Measurements from ENCODE around the gene EFCAB6. TPM values are rescaled to one million over a fixed set of nuclear protein-coding genes. Genes with fewer than 3 reads are reported as not detected.

Gene EFCAB6
- total RNA-seq, 2 donors from 2014 or later, result 3.3 to 10.5 TPM

DNA sequence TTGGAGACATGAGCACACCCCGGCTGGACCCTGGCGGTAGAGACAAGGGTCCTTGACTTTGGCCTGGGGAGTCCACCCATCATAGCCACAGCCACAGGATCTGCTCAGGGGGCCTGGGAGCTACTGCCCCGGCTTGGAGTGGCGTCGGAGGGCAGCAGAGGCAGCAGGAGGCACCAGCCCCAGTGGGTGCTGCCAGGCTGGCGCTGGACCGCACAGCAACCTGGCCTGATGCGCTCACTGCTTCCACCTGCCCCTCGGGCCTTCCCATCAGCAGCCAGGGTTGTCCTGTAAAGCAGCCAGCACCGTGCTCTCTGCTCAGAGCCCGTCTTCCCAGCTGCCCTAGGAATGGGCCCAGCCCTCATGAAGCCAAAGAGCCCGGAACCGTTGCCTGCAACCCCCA lies 28.3 kb upstream of the EFCAB6 start:
- TF ChIP-seq POLR2A (IDR thresholded peaks at IDR 0.05), result no peak
- TF ChIP-seq POLR2AphosphoS5 (IDR thresholded peaks at IDR 0.05), result no peak
- TF ChIP-seq, protein P1, sequence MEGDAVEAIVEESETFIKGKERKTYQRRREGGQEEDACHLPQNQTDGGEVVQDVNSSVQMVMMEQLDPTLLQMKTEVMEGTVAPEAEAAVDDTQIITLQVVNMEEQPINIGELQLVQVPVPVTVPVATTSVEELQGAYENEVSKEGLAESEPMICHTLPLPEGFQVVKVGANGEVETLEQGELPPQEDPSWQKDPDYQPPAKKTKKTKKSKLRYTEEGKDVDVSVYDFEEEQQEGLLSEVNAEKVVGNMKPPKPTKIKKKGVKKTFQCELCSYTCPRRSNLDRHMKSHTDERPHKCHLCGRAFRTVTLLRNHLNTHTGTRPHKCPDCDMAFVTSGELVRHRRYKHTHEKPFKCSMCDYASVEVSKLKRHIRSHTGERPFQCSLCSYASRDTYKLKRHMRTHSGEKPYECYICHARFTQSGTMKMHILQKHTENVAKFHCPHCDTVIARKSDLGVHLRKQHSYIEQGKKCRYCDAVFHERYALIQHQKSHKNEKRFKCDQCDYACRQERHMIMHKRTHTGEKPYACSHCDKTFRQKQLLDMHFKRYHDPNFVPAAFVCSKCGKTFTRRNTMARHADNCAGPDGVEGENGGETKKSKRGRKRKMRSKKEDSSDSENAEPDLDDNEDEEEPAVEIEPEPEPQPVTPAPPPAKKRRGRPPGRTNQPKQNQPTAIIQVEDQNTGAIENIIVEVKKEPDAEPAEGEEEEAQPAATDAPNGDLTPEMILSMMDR (IDR thresholded peaks at IDR 0.05), result no peak
- 87% methylated on average over 13 of the region's 13 CpGs for WGBS
- Histone ChIP-seq H3K9me3 (no peaks in the 10 kb centered on the region), H3K36me3 (no peaks in the 10 kb centered on the region), H3K27ac (no peak overlapping the region), H3K4me3 (no peak overlapping the region), H3K27me3 (replicated peaks; ENCODE audit: insufficient read depth) (no peaks in the 10 kb centered on the region), H3K4me1 (replicated peaks) (no peaks in the 10 kb centered on the region)
- DNase-seq (ENCODE audit: low spot score), result no peak
- intact Hi-C loops (cut with DNase I), result no loop called here

DNA sequence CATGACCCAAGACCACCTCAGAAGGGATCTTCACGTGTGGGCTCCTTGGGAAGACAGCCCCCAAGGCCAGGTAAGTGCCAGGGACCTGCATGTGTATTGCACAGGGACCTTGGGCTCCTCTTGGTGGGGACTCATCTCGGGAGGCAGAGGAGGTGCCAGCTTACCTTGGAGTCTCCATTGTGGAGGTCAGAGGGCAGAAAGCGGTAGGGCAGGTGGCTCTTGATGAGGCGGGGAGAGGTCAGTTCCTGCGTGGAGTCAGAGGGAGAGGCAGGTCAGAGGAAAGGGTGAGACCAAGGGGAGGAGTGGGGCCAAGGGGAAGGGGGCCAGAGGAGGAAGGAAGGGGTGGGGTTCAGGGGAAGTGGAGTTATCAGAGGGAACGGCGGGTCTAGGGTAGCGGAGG lies 27.7 kb upstream of the EFCAB6 start:
- H3K36me3 ChIP-seq, result no peaks in the 10 kb centered on the region
- WGBS, result 75% methylated on average over 8 of the region's 8 CpGs
- no peak overlapping the region for H3K4me3 ChIP-seq
- DNase-seq (ENCODE audit: low spot score), result no peak
- TF ChIP-seq POLR2A (IDR thresholded peaks at IDR 0.05) (no peak), POLR2AphosphoS5 (IDR thresholded peaks at IDR 0.05) (no peak)
- TF ChIP-seq, protein P1 (IDR thresholded peaks at IDR 0.05), result no peak
- H3K9me3 ChIP-seq, result no peaks in the 10 kb centered on the region
- H3K27me3 ChIP-seq (replicated peaks; ENCODE audit: insufficient read depth), result no peaks in the 10 kb centered on the region
- no peaks in the 10 kb centered on the region for H3K4me1 ChIP-seq (replicated peaks)
- intact Hi-C loops (cut with DNase I), result no loop called here
- no peak overlapping the region for H3K27ac ChIP-seq

DNA sequence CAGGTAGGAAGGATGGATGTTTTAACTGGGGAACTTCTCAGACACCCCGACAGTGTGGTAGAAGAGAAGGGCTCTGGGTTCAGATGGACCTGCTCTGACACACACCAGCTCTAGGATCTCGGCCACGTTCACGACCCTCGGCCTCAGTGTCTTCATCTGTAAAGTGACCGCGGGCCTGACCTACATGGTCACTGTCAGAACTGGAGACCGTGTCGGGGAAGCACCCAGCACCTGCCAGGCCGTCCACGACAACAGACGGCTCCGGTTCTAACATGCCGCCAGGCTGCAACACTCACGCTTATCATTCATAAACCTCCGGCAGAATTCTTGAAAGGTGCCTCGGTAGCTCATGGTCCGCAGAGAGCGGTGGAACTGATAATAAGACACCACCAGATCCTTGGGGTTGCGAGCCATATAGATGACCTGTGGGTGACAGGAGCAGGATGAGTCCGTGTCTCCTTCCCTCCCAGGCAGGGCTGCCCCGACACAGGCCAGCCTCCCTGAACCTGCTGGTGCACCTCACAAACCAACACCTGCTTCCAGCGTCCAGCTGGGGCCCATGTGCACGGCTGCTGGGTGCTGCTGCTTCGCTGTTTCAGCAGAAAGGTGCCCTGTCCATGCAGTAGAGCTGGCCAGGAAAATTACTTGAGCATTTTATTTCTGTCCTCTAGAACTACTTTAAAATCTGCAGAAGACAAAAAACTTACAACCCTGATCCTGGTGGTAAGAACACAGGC lies 26.6 kb upstream of the EFCAB6 start:
- Histone ChIP-seq H3K36me3 (no peaks in the 10 kb centered on the region), H3K4me3 (no peak overlapping the region), H3K27me3 (replicated peaks; ENCODE audit: insufficient read depth) (no peaks in the 10 kb centered on the region), H3K27ac (no peak overlapping the region), H3K9me3 (no peaks in the 10 kb centered on the region), H3K4me1 (replicated peaks) (no peaks in the 10 kb centered on the region)
- intact Hi-C loops (cut with DNase I), result no loop called here
- WGBS, result 95% methylated on average over 25 of the region's 25 CpGs
- DNase-seq (ENCODE audit: low spot score), result no peak
- TF ChIP-seq POLR2AphosphoS5 (IDR thresholded peaks at IDR 0.05) (no peak), POLR2A (IDR thresholded peaks at IDR 0.05) (no peak)
- TF ChIP-seq, protein P1 (IDR thresholded peaks at IDR 0.05), result no peak

DNA sequence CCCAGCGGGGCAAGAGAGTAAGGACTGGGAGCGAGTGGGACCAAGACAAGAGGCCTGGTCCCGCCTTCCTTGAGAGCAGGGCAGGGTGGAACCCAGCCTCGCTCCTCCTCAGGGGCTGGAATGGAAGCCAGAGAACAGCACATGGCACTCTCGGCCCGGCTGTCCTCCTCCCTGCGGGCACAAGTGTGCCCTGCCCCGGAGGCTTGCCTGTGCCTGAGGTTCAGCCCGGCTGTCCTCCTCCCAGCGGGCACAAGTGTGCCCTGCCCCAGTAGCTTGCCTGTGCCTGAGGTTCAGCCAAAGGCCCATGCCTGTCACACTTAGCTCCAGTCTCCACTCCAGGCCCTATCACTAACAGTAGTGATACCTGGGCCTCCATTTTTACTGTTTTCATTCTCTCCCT lies 26.1 kb upstream of the EFCAB6 start:
- Histone ChIP-seq H3K27me3 (replicated peaks; ENCODE audit: insufficient read depth) (no peaks in the 10 kb centered on the region), H3K36me3 (no peaks in the 10 kb centered on the region), H3K4me1 (replicated peaks) (no peaks in the 10 kb centered on the region), H3K4me3 (no peak overlapping the region), H3K9me3 (no peaks in the 10 kb centered on the region), H3K27ac (no peak overlapping the region)
- TF ChIP-seq POLR2A (IDR thresholded peaks at IDR 0.05) (no peak), POLR2AphosphoS5 (IDR thresholded peaks at IDR 0.05) (no peak)
- TF ChIP-seq, protein P1 (IDR thresholded peaks at IDR 0.05), result no peak
- 93% methylated on average over 10 of the region's 10 CpGs for WGBS
- intact Hi-C loops (cut with DNase I), result no loop called here
- no peak for DNase-seq (ENCODE audit: low spot score)

DNA sequence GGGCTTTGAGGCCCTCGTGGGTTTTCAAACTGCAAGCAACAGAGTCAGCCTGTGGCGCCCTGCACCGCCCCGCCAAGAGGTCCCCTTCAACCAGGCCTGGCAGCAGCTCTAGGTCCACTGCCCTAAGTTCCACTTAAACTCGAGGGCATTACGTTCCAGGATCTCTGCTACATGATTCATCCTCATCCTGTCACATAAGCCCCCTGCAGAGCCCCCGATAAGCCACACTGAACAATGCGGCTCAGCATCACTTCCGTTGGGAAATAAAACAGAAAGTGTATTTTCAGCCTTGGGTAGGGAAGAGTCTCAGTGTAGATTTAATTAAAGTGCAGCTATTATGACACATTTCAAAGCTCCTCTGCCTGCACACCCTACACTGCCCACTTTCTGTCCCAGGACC lies 25.6 kb upstream of the EFCAB6 start:
- no peaks in the 10 kb centered on the region for H3K27me3 ChIP-seq (replicated peaks; ENCODE audit: insufficient read depth)
- H3K9me3 ChIP-seq, result no peaks in the 10 kb centered on the region
- H3K4me3 ChIP-seq, result no peak overlapping the region
- intact Hi-C loops (cut with DNase I), result no loop called here
- 88% methylated on average over 9 of the region's 9 CpGs for WGBS
- H3K36me3 ChIP-seq, result no peaks in the 10 kb centered on the region
- no peak for TF ChIP-seq POLR2A (IDR thresholded peaks at IDR 0.05)
- TF ChIP-seq, protein P1 (IDR thresholded peaks at IDR 0.05), result no peak
- TF ChIP-seq POLR2AphosphoS5 (IDR thresholded peaks at IDR 0.05), result no peak
- H3K4me1 ChIP-seq (replicated peaks), result no peaks in the 10 kb centered on the region
- no peak overlapping the region for H3K27ac ChIP-seq
- DNase-seq (ENCODE audit: low spot score), result no peak
